Karpas-422 (cell line): ENCODE results near the gene PCDHGA3. TPM values are rescaled to one million over a fixed set of nuclear protein-coding genes. Genes with fewer than 3 reads are reported as not detected.
"Not testable (repeated sequence)": the region's sequence is repeated elsewhere in the genome, so short reads cannot be mapped to it uniquely, and the experiment has no call there.

Experiments used
- DNase-seq: peaks from one replicate; pipeline ENCODE4 v3.0.0-alpha.2; 2015
- H2AFZ ChIP-seq: fragments of 200-600 bp; sonication (generic); 2 replicates; pipeline ENCODE4 v1.6.1; 2014; ENCODE audit warnings: antibody characterized with exemption, low read length, mixed read lengths
- H3K27ac ChIP-seq: fragments of 200-600 bp; sonication (generic); 2 replicates; pipeline ENCODE4 v1.5.1; 2014; ENCODE audit warnings: mild to moderate bottlenecking, low read length, moderate library complexity
- H3K27me3 ChIP-seq: fragments of 200-600 bp; sonication (generic); 2 replicates; pipeline ENCODE4 v1.6.1; 2014; ENCODE audit warnings: low read length, mixed read lengths
- H3K36me3 ChIP-seq: fragments of 200-600 bp; sonication (generic); 2 replicates; pipeline ENCODE4 v1.6.1; 2014; ENCODE audit warnings: low read length, mixed read lengths; ENCODE audit not compliant: insufficient read depth
- H3K4me1 ChIP-seq: fragments of 200-600 bp; sonication (generic); 2 replicates; pipeline ENCODE4 v1.6.1; 2014; ENCODE audit warnings: mild to moderate bottlenecking, low read length, mixed read lengths
- H3K4me2 ChIP-seq: fragments of 200-600 bp; sonication (generic); 2 replicates; pipeline ENCODE4 v1.6.1; 2014; ENCODE audit warnings: low read length, low read depth, mild to moderate bottlenecking; ENCODE audit not compliant: poor library complexity, severe bottlenecking
- H3K4me3 ChIP-seq: fragments of 200-600 bp; sonication (generic); 2 replicates; pipeline ENCODE4 v1.5.1; 2014; ENCODE audit warnings: mild to moderate bottlenecking, antibody characterized with exemption, low read length, mixed read lengths
- H3K79me2 ChIP-seq: fragments of 200-600 bp; sonication (generic); 2 replicates; pipeline ENCODE4 v1.6.1; 2014; ENCODE audit warnings: mild to moderate bottlenecking, low read length, mixed read lengths
- H3K9ac ChIP-seq: fragments of 200-600 bp; sonication (generic); 2 replicates; pipeline ENCODE4 v1.6.0; 2014; ENCODE audit warnings: low read length
- H3K9me2 ChIP-seq: fragments of 200-600 bp; sonication (generic), shearing (Covaris generic); replicated peaks from 2 replicates; pipeline ENCODE4 v1.6.0; 2014; ENCODE audit warnings: mild to moderate bottlenecking, low read length, moderate library complexity; ENCODE audit not compliant: insufficient read depth
- H3K9me3 ChIP-seq: fragments of 300-700, 200-600 bp; sonication (generic); 2 replicates; pipeline ENCODE4 v1.6.1; 2014; ENCODE audit warnings: low read length, mixed read lengths
- H4K20me1 ChIP-seq: fragments of 200-600 bp; sonication (generic); 2 replicates; pipeline ENCODE4 v1.6.1; 2014; ENCODE audit warnings: mild to moderate bottlenecking, antibody characterized with exemption, low read length, low read depth; ENCODE audit not compliant: insufficient read depth
- total RNA-seq: library from RNA; depleted of rRNA; stranded (reverse); fragments of >200 nt; shearing (Covaris generic); gene quantifications from 2 replicates; pipeline ENCODE4 v1.2.3, GENCODE V29; 2014; ENCODE audit warnings: low replicate concordance

PCDHGA3 gene
- total RNA-seq, 1 experiment from 2014 or later: not detected

GRCh38 chr5:141340781-141341354, 2.8 kb upstream of the PCDHGA3 start:
- H3K9me3 ChIP-seq, DNase-seq, H3K79me2 ChIP-seq, H2AFZ ChIP-seq, H3K4me2 ChIP-seq, H3K27me3 ChIP-seq, H3K9me2 ChIP-seq, H3K9ac ChIP-seq, H4K20me1 ChIP-seq, H3K4me1 ChIP-seq, H3K27ac ChIP-seq, H3K36me3 ChIP-seq, H3K4me3 ChIP-seq: not testable (repeated sequence)

DNA sequence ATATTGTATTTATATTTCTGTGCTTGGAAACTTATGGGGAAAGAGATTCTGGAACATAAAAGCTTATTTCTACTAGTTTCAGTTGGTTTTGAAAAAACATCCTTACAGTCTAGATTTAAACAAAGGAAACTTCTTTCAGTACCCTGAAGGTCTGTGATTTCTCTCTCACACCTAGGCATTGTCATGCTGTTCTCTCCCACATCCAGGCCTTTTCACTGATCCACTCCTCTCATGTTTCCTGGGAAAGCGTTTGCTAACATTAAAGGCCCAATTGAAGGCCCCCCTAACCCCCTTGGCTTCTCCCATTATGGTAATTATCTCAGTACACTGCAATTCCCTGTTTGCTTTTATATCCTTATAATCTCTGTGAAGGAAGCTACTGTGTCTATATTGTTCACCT, 856 bp upstream of the PCDHGA3 start:
- H3K4me2 ChIP-seq: no peak overlapping the region
- no peaks in the 10 kb centered on the region for H3K9me2 ChIP-seq
- no peaks in the 10 kb centered on the region for H3K79me2 ChIP-seq
- no peak overlapping the region for H2AFZ ChIP-seq
- no peaks in the 10 kb centered on the region for H3K9me3 ChIP-seq
- H3K4me3 ChIP-seq: no peak overlapping the region
- peaks cover 4% of the 10 kb centered on the region; the same call in 1 of the 2 replicates for H3K4me1 ChIP-seq
- H3K36me3 ChIP-seq: no peaks in the 10 kb centered on the region
- no peak overlapping the region for H3K9ac ChIP-seq
- H3K27me3 ChIP-seq: no peaks in the 10 kb centered on the region
- H3K27ac ChIP-seq: no peak overlapping the region
- no peaks in the 10 kb centered on the region for H4K20me1 ChIP-seq
- DNase-seq: no peak

DNA sequence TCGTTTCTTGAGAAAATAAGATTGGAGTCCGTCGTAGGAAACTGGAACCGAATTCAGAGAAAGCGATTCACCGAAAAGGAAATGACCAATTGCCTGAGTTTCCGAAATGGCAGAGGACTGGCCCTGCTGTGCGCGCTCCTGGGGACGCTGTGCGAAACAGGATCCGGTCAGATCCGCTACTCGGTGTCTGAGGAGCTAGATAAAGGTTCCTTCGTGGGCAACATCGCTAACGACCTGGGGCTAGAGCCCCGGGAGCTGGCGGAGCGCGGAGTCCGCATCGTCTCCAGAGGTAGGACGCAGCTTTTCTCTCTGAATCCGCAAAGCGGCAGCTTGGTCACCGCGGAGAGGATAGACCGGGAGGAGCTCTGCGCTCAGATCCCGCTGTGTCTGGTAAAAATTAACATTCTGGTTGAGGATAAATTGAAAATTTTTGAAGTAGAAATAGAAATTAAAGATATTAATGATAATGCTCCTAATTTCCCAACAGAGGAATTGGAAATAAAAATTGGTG, 379 bp downstream of the PCDHGA3 start:
- H3K79me2 ChIP-seq: no peaks in the 10 kb centered on the region
- H3K36me3 ChIP-seq: no peaks in the 10 kb centered on the region
- H3K9me3 ChIP-seq: no peaks in the 10 kb centered on the region
- no peaks in the 10 kb centered on the region for H3K27me3 ChIP-seq
- no peak overlapping the region for H3K9ac ChIP-seq
- H3K27ac ChIP-seq: no peak overlapping the region
- no peaks in the 10 kb centered on the region for H3K4me1 ChIP-seq
- H3K4me3 ChIP-seq: no peak overlapping the region
- no peaks in the 10 kb centered on the region for H3K9me2 ChIP-seq
- no peak for DNase-seq
- H3K4me2 ChIP-seq: no peak overlapping the region
- H2AFZ ChIP-seq: no peak overlapping the region
- no peaks in the 10 kb centered on the region for H4K20me1 ChIP-seq

DNA sequence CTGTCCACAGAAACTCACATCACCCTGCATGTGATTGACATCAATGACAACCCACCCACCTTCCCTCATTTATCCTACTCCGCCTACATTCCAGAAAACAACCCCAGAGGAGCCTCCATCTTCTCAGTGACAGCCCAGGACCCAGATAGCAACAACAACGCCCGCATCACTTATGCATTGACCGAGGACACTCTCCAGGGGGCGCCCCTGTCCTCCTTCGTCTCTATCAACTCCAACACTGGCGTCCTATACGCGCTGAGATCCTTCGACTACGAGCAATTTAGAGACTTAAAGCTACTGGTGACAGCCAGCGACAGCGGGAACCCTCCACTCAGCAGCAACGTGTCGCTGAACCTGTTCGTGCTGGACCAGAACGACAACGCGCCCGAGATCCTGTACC, 1.7 kb downstream of the PCDHGA3 start:
- no peak for DNase-seq
- no peaks in the 10 kb centered on the region for H3K27me3 ChIP-seq

DNA sequence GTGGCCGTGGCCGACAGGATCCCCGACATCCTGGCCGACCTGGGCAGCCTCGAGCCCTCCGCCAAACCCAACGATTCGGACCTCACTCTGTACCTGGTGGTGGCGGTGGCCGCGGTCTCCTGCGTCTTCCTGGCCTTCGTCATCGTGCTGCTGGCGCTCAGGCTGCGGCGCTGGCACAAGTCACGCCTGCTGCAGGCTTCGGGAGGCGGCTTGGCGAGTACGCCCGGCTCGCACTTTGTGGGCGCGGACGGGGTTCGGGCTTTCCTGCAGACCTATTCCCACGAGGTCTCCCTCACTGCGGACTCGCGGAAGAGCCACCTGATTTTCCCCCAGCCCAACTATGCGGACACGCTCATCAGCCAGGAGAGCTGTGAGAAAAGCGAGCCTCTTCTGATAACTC, 2.4 kb downstream of the PCDHGA3 start:
- H3K27me3 ChIP-seq, H3K79me2 ChIP-seq, H3K4me2 ChIP-seq, H3K4me3 ChIP-seq, H2AFZ ChIP-seq, H3K9me2 ChIP-seq, H4K20me1 ChIP-seq, H3K9me3 ChIP-seq, H3K9ac ChIP-seq, H3K27ac ChIP-seq, H3K36me3 ChIP-seq, DNase-seq: not testable (repeated sequence)
- H3K4me1 ChIP-seq: peaks cover 12% of the 10 kb centered on the region

More for the DNA sequence above, 1.7 kb downstream of the PCDHGA3 start:
- Histone ChIP-seq H3K9me2 (no peaks in the 10 kb centered on the region), H3K36me3 (no peaks in the 10 kb centered on the region), H2AFZ (no peak overlapping the region), H3K4me3 (no peak overlapping the region), H3K4me1 (peaks cover 5% of the 10 kb centered on the region), H3K27ac (no peak overlapping the region), H3K4me2 (no peak overlapping the region), H3K9ac (no peak overlapping the region), H3K9me3 (no peaks in the 10 kb centered on the region), H4K20me1 (no peaks in the 10 kb centered on the region), H3K79me2 (no peaks in the 10 kb centered on the region; the same call in 1 of the 2 replicates)

GRCh38 chr5:141349917-141350619, 6.4 kb downstream of the PCDHGA3 start, which contains the start of gene PCDHGB1:
PCDHGB1 (plus strand) TSS chr5:141350099; CDS start chr5:141350261, 162 bp downstream.
- H3K4me3 ChIP-seq: peak within 1 kb of the TSS; percentile 68
- no peaks in the 10 kb centered on the region for H4K20me1 ChIP-seq

DNA sequence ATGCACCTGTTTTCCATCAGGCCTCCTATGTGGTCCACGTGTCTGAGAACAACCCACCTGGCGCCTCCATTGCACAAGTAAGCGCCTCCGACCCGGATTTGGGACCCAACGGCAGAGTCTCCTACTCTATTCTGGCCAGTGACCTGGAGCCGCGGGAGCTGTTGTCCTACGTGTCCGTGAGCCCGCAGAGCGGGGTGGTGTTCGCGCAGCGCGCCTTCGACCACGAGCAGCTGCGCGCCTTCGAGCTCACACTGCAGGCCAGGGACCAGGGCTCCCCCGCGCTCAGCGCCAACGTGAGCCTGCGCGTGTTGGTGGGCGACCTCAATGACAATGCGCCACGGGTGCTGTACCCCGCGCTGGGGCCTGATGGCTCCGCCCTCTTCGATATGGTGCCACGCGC, 8.0 kb downstream of the PCDHGA3 start:
- Histone ChIP-seq H3K4me1 (peaks cover 12% of the 10 kb centered on the region), H3K4me2 (no peak overlapping the region), H3K36me3 (peaks cover 22% of the 10 kb centered on the region; the same call in 1 of the 2 replicates), H4K20me1 (no peaks in the 10 kb centered on the region), H3K4me3 (peak overlapping the region; percentile 68; the same call in 1 of the 2 replicates), H3K79me2 (peaks cover 34% of the 10 kb centered on the region), H3K9me3 (peaks cover 13% of the 10 kb centered on the region), H3K9ac (no peak overlapping the region), H3K9me2 (no peaks in the 10 kb centered on the region), H3K27ac (no peak overlapping the region), H2AFZ (no peak overlapping the region), H3K27me3 (no peaks in the 10 kb centered on the region)
- DNase-seq: no peak

More at GRCh38 chr5:141349917-141350619, 6.4 kb downstream of the PCDHGA3 start, which contains the start of gene PCDHGB1:
- H2AFZ ChIP-seq: peak within 1 kb of the TSS; percentile 22; the same call in 1 of the 2 replicates
- peaks cover 18% of the 10 kb centered on the region; the same call in 1 of the 2 replicates for H3K36me3 ChIP-seq
- no peaks in the 10 kb centered on the region for H3K9me2 ChIP-seq
- peak; percentile 93 for DNase-seq
- H3K27ac ChIP-seq: peak within 1 kb of the TSS; percentile 47
- H3K79me2 ChIP-seq: peaks cover 28% of the 10 kb centered on the region
- H3K4me2 ChIP-seq: peak within 1 kb of the TSS; percentile 71
- H3K4me1 ChIP-seq: peaks cover 12% of the 10 kb centered on the region
- H3K27me3 ChIP-seq: no peaks in the 10 kb centered on the region
- peak within 1 kb of the TSS; percentile 69 for H3K9ac ChIP-seq
- H3K9me3 ChIP-seq: peaks cover 7% of the 10 kb centered on the region

GRCh38 chr5:141354900-141355469, 11.4 kb downstream of the PCDHGA3 start, which contains the start of gene PCDHGA4:
PCDHGA4 (plus strand) TSS chr5:141355021; CDS start chr5:141355108, 87 bp downstream.
- peaks cover 38% of the 10 kb centered on the region for H3K79me2 ChIP-seq

More at GRCh38 chr5:141354900-141355469, 11.4 kb downstream of the PCDHGA3 start, which contains the start of gene PCDHGA4:
- H3K9me2 ChIP-seq: no peaks in the 10 kb centered on the region
- H3K36me3 ChIP-seq: peaks cover 28% of the 10 kb centered on the region; the same call in 1 of the 2 replicates
- no peaks in the 10 kb centered on the region for H4K20me1 ChIP-seq
- peak within 1 kb of the TSS; percentile 27; the same call in 1 of the 2 replicates for H3K4me3 ChIP-seq
- peaks cover 26% of the 10 kb centered on the region for H3K4me1 ChIP-seq
- no peaks in the 10 kb centered on the region for H3K27me3 ChIP-seq
- peaks cover 13% of the 10 kb centered on the region for H3K9me3 ChIP-seq
- DNase-seq: peak; percentile 58
- H2AFZ ChIP-seq: no peak within 1 kb of the TSS
- no peak within 1 kb of the TSS for H3K27ac ChIP-seq
- H3K9ac ChIP-seq: no peak within 1 kb of the TSS
- peak within 1 kb of the TSS; percentile 38 for H3K4me2 ChIP-seq
